SK-N-SH treated with all-trans-retinoic acid at 6 μM for 48 hours (cell line): ENCODE data around the gene TOP1.

ENCODE experiments used
- ATAC-seq: fragments of 200-7000 bp; cut with Tn5 transposase; 3 replicates; pipeline ENCODE4 v1.9.1; 2020; ENCODE audit warnings: mild to moderate bottlenecking, moderate library complexity
- ARNTL ChIP-seq: fragments of 450-650 bp; formaldehyde crosslinking; IDR thresholded peaks from 2 replicates; pipeline ENCODE4 v1.5.0; 2020; ENCODE audit warnings: low read depth, mild to moderate bottlenecking, moderate library complexity, borderline replicate concordance
- CREB5 ChIP-seq: fragments of 250-450 bp; sonication (Bioruptor Pico); IDR thresholded peaks from 2 replicates; pipeline ENCODE4 v1.5.1; 2020; ENCODE audit warnings: low read depth, mild to moderate bottlenecking, moderate library complexity
- CSDC2 ChIP-seq: fragments of 250-450 bp; sonication (Bioruptor Pico); IDR thresholded peaks from 2 replicates; pipeline ENCODE4 v1.5.0; 2020; ENCODE audit warnings: mild to moderate bottlenecking, moderate library complexity
- CSRNP3 ChIP-seq: fragments of 250-450 bp; sonication (Bioruptor Pico); IDR thresholded peaks from 2 replicates; pipeline ENCODE4 v1.5.1; 2021; ENCODE audit warnings: mild to moderate bottlenecking, moderate library complexity
- ESRRG ChIP-seq: fragments of 250-450 bp; sonication (Bioruptor Pico); IDR thresholded peaks from 2 replicates; pipeline ENCODE4 v1.6.1; 2021; ENCODE audit warnings: mild to moderate bottlenecking
- GLIS3 ChIP-seq: fragments of 250-450 bp; sonication (Bioruptor Pico); IDR thresholded peaks from 2 replicates; pipeline ENCODE4 v1.5.0; 2020; ENCODE audit warnings: mild to moderate bottlenecking, moderate library complexity
- ISL1 ChIP-seq: fragments of 250-450 bp; sonication (Bioruptor Pico); IDR thresholded peaks from 2 replicates; pipeline ENCODE4 v2.1.2; 2022; ENCODE audit warnings: mild to moderate bottlenecking, moderate library complexity
- OSR1 ChIP-seq: fragments of 250-450 bp; sonication (Bioruptor Pico); IDR thresholded peaks from 2 replicates; pipeline ENCODE4 v1.8.0; 2022; ENCODE audit warnings: moderate library complexity, mild to moderate bottlenecking, inconsistent platforms
- POU6F1 ChIP-seq: fragments of 250-450 bp; sonication (Bioruptor Pico); IDR thresholded peaks from 2 replicates; pipeline ENCODE4 v1.8.0; 2021; ENCODE audit warnings: low read depth, mild to moderate bottlenecking, moderate library complexity, borderline replicate concordance
- PPARA ChIP-seq: fragments of 250-450 bp; sonication (Bioruptor Pico); IDR thresholded peaks from 2 replicates; pipeline ENCODE4 v1.5.0; 2020; ENCODE audit warnings: mild to moderate bottlenecking, borderline replicate concordance
- RARB ChIP-seq: fragments of 250-450 bp; sonication (Bioruptor Pico); IDR thresholded peaks from 2 replicates; pipeline ENCODE4 v1.8.0; 2021; ENCODE audit warnings: mild to moderate bottlenecking, moderate library complexity
- SNAI2 ChIP-seq: fragments of 250-450 bp; sonication (Bioruptor Pico); IDR thresholded peaks from 2 replicates; pipeline ENCODE4 v1.5.0; 2020; ENCODE audit warnings: mild to moderate bottlenecking, moderate library complexity
- TCF4 ChIP-seq: fragments of 250-450 bp; sonication (Bioruptor Pico); IDR thresholded peaks from 2 replicates; pipeline ENCODE4 v1.8.0; 2021; ENCODE audit warnings: mild to moderate bottlenecking, moderate library complexity, borderline replicate concordance
- TOX ChIP-seq: fragments of 250-450 bp; sonication (Bioruptor Pico); IDR thresholded peaks from 2 replicates; pipeline ENCODE4 v1.8.0; 2021; ENCODE audit warnings: mild to moderate bottlenecking, moderate library complexity, borderline replicate concordance
- ZC3H10 ChIP-seq: fragments of 250-450 bp; sonication (Bioruptor Pico); IDR thresholded peaks from 2 replicates; pipeline ENCODE4 v1.5.1; 2021; ENCODE audit warnings: mild to moderate bottlenecking, moderate library complexity
- ZFP3 ChIP-seq: fragments of 250-450 bp; sonication (Bioruptor Pico); IDR thresholded peaks from 2 replicates; pipeline ENCODE4 v1.5.0; 2020; ENCODE audit warnings: mild to moderate bottlenecking, moderate library complexity
- ZFP30 ChIP-seq: fragments of 450-650 bp; formaldehyde crosslinking; IDR thresholded peaks from 2 replicates; pipeline ENCODE4 v1.5.0; 2022; ENCODE audit warnings: mild to moderate bottlenecking, moderate library complexity
- ZNF70 ChIP-seq: fragments of 450-650 bp; formaldehyde crosslinking; IDR thresholded peaks from 2 replicates; pipeline ENCODE4 v1.5.0; 2020; ENCODE audit warnings: mild to moderate bottlenecking, moderate library complexity
- ZNF8 ChIP-seq: fragments of 450-650 bp; formaldehyde crosslinking; IDR thresholded peaks from 2 replicates; pipeline ENCODE4 v1.5.0; 2020; ENCODE audit warnings: mild to moderate bottlenecking, moderate library complexity
- TF ChIP-seq, protein P1 (sequence below): fragments of 250-450 bp; sonication (Bioruptor Pico); IDR thresholded peaks from 2 replicates; pipeline ENCODE4 v1.5.0; 2020; ENCODE audit warnings: mild to moderate bottlenecking, moderate library complexity
- TF ChIP-seq, protein P2 (sequence below): fragments of 250-450 bp; sonication (Bioruptor Pico); IDR thresholded peaks from 2 replicates; pipeline ENCODE4 v1.8.0; 2020; ENCODE audit warnings: mild to moderate bottlenecking, moderate library complexity, borderline replicate concordance

TOP1 gene

GRCh38 chr20:41159547-41159946 lies 130.9 kb downstream of the TOP1 start:
- TF ChIP-seq CREB5 (CRISPR knock-in tag), result no peak
- TF ChIP-seq, protein P1, sequence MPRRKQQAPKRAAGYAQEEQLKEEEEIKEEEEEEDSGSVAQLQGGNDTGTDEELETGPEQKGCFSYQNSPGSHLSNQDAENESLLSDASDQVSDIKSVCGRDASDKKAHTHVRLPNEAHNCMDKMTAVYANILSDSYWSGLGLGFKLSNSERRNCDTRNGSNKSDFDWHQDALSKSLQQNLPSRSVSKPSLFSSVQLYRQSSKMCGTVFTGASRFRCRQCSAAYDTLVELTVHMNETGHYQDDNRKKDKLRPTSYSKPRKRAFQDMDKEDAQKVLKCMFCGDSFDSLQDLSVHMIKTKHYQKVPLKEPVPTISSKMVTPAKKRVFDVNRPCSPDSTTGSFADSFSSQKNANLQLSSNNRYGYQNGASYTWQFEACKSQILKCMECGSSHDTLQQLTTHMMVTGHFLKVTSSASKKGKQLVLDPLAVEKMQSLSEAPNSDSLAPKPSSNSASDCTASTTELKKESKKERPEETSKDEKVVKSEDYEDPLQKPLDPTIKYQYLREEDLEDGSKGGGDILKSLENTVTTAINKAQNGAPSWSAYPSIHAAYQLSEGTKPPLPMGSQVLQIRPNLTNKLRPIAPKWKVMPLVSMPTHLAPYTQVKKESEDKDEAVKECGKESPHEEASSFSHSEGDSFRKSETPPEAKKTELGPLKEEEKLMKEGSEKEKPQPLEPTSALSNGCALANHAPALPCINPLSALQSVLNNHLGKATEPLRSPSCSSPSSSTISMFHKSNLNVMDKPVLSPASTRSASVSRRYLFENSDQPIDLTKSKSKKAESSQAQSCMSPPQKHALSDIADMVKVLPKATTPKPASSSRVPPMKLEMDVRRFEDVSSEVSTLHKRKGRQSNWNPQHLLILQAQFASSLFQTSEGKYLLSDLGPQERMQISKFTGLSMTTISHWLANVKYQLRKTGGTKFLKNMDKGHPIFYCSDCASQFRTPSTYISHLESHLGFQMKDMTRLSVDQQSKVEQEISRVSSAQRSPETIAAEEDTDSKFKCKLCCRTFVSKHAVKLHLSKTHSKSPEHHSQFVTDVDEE (CRISPR knock-in tag), result no peak
- TF ChIP-seq PPARA, result no peak
- TF ChIP-seq ZFP3 (CRISPR knock-in tag), result no peak
- TF ChIP-seq CSRNP3 (CRISPR knock-in tag), result no peak
- no peak for TF ChIP-seq POU6F1 (CRISPR knock-in tag)
- TF ChIP-seq ZC3H10, result no peak
- no peak for TF ChIP-seq ZNF8 (CRISPR knock-in tag)
- no peak for TF ChIP-seq SNAI2 (CRISPR knock-in tag)
- no peak for TF ChIP-seq RARB (CRISPR knock-in tag)
- TF ChIP-seq OSR1, result no peak
- TF ChIP-seq ZNF70 (CRISPR knock-in tag), result no peak
- no peak for ATAC-seq

DNA sequence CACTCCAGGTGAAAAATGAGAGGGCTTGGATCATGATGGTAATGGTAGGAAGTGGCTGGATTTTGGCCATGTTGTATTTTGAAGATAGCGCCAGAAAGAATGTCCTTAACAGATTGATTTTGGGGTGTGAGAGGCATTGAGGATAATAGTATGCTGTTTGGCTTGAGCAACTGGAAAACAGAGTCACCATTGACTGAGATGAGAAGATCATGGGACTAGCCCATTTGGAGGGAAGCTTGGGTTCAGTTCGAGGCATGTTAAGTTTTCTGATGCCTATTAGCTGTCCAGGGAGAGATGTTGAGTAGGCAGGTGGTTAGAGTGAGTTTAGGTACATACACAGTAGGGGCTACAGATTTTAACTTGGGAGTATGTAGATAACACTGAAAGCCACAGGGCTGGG lies 132.1 kb downstream of the TOP1 start:
- ATAC-seq, result no peak
- TF ChIP-seq ISL1 (CRISPR knock-in tag), result no peak
- no peak for TF ChIP-seq ESRRG (CRISPR knock-in tag)
- TF ChIP-seq ARNTL (CRISPR knock-in tag), result no peak
- no peak for TF ChIP-seq SNAI2 (CRISPR knock-in tag)
- no peak for TF ChIP-seq GLIS3
- no peak for TF ChIP-seq TCF4 (CRISPR knock-in tag)
- TF ChIP-seq TOX, result no peak
- no peak for TF ChIP-seq ZFP30 (CRISPR knock-in tag)
- no peak for TF ChIP-seq ZNF70 (CRISPR knock-in tag)
- no peak for TF ChIP-seq POU6F1 (CRISPR knock-in tag)
- TF ChIP-seq, protein P2, sequence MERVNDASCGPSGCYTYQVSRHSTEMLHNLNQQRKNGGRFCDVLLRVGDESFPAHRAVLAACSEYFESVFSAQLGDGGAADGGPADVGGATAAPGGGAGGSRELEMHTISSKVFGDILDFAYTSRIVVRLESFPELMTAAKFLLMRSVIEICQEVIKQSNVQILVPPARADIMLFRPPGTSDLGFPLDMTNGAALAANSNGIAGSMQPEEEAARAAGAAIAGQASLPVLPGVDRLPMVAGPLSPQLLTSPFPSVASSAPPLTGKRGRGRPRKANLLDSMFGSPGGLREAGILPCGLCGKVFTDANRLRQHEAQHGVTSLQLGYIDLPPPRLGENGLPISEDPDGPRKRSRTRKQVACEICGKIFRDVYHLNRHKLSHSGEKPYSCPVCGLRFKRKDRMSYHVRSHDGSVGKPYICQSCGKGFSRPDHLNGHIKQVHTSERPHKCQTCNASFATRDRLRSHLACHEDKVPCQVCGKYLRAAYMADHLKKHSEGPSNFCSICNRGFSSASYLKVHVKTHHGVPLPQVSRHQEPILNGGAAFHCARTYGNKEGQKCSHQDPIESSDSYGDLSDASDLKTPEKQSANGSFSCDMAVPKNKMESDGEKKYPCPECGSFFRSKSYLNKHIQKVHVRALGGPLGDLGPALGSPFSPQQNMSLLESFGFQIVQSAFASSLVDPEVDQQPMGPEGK (CRISPR knock-in tag), result no peak
- no peak for TF ChIP-seq CREB5 (CRISPR knock-in tag)
- TF ChIP-seq OSR1, result no peak
- no peak for TF ChIP-seq ZNF8 (CRISPR knock-in tag)
- TF ChIP-seq RARB (CRISPR knock-in tag), result no peak
- TF ChIP-seq, protein P1 (CRISPR knock-in tag), result no peak
- no peak for TF ChIP-seq PPARA
- TF ChIP-seq CSRNP3 (CRISPR knock-in tag), result no peak
- no peak for TF ChIP-seq ZC3H10
- TF ChIP-seq CSDC2, result no peak
